ENCODE results near the gene USP48. TPM values are rescaled to one million over a fixed set of nuclear protein-coding genes. Genes with fewer than 3 reads are reported as not detected.

USP48 gene
- total and polyA plus RNA-seq, 2 of the 13 experiments (the other 11 are each of a cell fraction or from before 2014, with no cell fraction given), result 30.4 to 30.7 TPM

- TF ChIP-seq IKZF5 (CRISPR knock-in tag; IDR thresholded peaks at IDR 0.05), result peak; percentile 55; the same call in 1 of the 2 replicates
- no peak; the same call in 1 of the 2 replicates for TF ChIP-seq ZBTB34 (CRISPR knock-in tag; IDR thresholded peaks at IDR 0.05)
- TF ChIP-seq ELF1 (CRISPR knock-in tag; IDR thresholded peaks at IDR 0.05), result peak; percentile 95
- TF ChIP-seq PHB2 (IDR thresholded peaks at IDR 0.05; ENCODE audit: partially characterized antibody), result no peak
- peak; percentile 27; the same call in 1 of the 2 replicates for TF ChIP-seq ZBTB44 (CRISPR knock-in tag; IDR thresholded peaks at IDR 0.05)
- TF ChIP-seq PRDM10 (CRISPR knock-in tag; IDR thresholded peaks at IDR 0.05; ENCODE audit: low read depth), result peak; percentile 79; the same call in 1 of the 2 replicates
- no peak for TF ChIP-seq ZMYM2 (CRISPR knock-in tag; IDR thresholded peaks at IDR 0.05)
- TF ChIP-seq ZNF552 (CRISPR knock-in tag; IDR thresholded peaks at IDR 0.05; ENCODE audit: borderline replicate concordance), result no peak
- 0 out of 2 replicates have a peak, but pooled peaks have one; percentile 6 for TF ChIP-seq AHDC1 (CRISPR knock-in tag; IDR thresholded peaks at IDR 0.05; ENCODE audit: borderline replicate concordance)
- peak; percentile 55; the same call in 1 of the 2 replicates for TF ChIP-seq SRF (IDR thresholded peaks at IDR 0.05; ENCODE audit: low read depth, low read length)
- TF ChIP-seq NPAS2 (CRISPR knock-in tag; IDR thresholded peaks at IDR 0.05; ENCODE audit: borderline replicate concordance), result no peak
- TF ChIP-seq MIXL1 (CRISPR knock-in tag; IDR thresholded peaks at IDR 0.05), result no peak; the same call in none of the 2 replicates
- no peak for TF ChIP-seq ZNF557 (CRISPR knock-in tag; IDR thresholded peaks at IDR 0.05)
- 0 out of 2 replicates have a peak, but pooled peaks have one; percentile 56 for TF ChIP-seq REL (CRISPR knock-in tag; conservative IDR thresholded peaks at IDR 0.05)
These were observed at the start of gene USP48 (continued) for GRCh38 chr1:21782868-21783678.
